IMR-90 (cell line): ENCODE data around the gene KIF13A. TPM values are rescaled to one million over a fixed set of nuclear protein-coding genes. Genes with fewer than 3 reads are reported as not detected.

Experiments used
- ATAC-seq: fragments of 200-7000 bp; cut with Tn5 transposase; 2 replicates; pipeline ENCODE4 v1.9.1; 2020; ENCODE audit warnings: low read depth, mild to moderate bottlenecking, moderate library complexity
- BruUV-seq: library from RNA; stranded (reverse); fragments of 400-500 nt; replicated peaks from 2 replicates; lab custom pipeline; 2021; lab: Mats Ljungman, UMichigan
- CTCF ChIA-PET: fragments of 300-600 bp; formaldehyde crosslinking; extraction: SDS; loops from one replicate; lab custom pipeline; 2021; ENCODE audit warnings: antibody characterized with exemption; lab: Yijun Ruan, JAX
- POLR2A ChIA-PET: fragments of 300-600 bp; sonication (Branson Sonifier 250); formaldehyde crosslinking; loops from one replicate; lab custom pipeline; 2022; ENCODE audit warnings: antibody characterized with exemption; ENCODE audit not compliant: unreplicated experiment; lab: Charles Lee
- DNase-seq: peaks from one replicate; pipeline ENCODE4 v3.0.0; 2013
- H2AFZ ChIP-seq: replicated peaks from 2 replicates; pipeline ENCODE3; 2013; ENCODE audit warnings: low read length, mild to moderate bottlenecking; ENCODE audit not compliant: poor library complexity
- H2AK5ac ChIP-seq: 2 replicates; pipeline ENCODE4 v1.6.1; 2013; ENCODE audit warnings: low read depth, low read length, inconsistent platforms
- H2AK9ac ChIP-seq: replicated peaks from 2 replicates; pipeline ENCODE3; 2013; ENCODE audit warnings: mild to moderate bottlenecking, low read depth, low read length, moderate library complexity; ENCODE audit not compliant: poor library complexity
- H2BK120ac ChIP-seq: 2 replicates; pipeline ENCODE4 v1.6.1; 2013; ENCODE audit warnings: low read depth, low read length, inconsistent platforms
- H2BK15ac ChIP-seq: 3 replicates; pipeline ENCODE4 v1.6.1; 2013; ENCODE audit warnings: low read depth, low read length, inconsistent platforms
- H2BK20ac ChIP-seq: 2 replicates; pipeline ENCODE4 v1.6.1; 2013; ENCODE audit warnings: low read depth, mild to moderate bottlenecking, inconsistent platforms, low read length, moderate library complexity
- H2BK5ac ChIP-seq: 2 replicates; pipeline ENCODE4 v1.6.1; 2013; ENCODE audit warnings: mild to moderate bottlenecking, low read depth, low read length, inconsistent platforms; ENCODE audit not compliant: poor library complexity, severe bottlenecking
- H3K14ac ChIP-seq: replicated peaks from 2 replicates; pipeline ENCODE4 v1.6.1; 2013; ENCODE audit warnings: low read depth, low read length, inconsistent platforms
- H3K18ac ChIP-seq: 2 replicates; pipeline ENCODE4 v1.6.1; 2013; ENCODE audit warnings: low read depth, low read length, control low read depth
- H3K23ac ChIP-seq: 2 replicates; pipeline ENCODE4 v1.6.1; 2013; ENCODE audit warnings: low read depth, low read length, inconsistent platforms
- H3K27ac ChIP-seq: 2 replicates; pipeline ENCODE4 v1.5.1; 2013; ENCODE audit warnings: mild to moderate bottlenecking, control low read depth, low read length; ENCODE audit not compliant: insufficient read depth
- H3K27me3 ChIP-seq: 2 replicates; pipeline ENCODE4 v1.6.1; 2013; ENCODE audit warnings: low read length; ENCODE audit not compliant: control insufficient read depth, insufficient read depth
- H3K36me3 ChIP-seq: 2 replicates; pipeline ENCODE4 v1.6.1; 2013; ENCODE audit warnings: low read length, mixed read lengths; ENCODE audit not compliant: control insufficient read depth, insufficient read depth
- H3K4ac ChIP-seq: 2 replicates; pipeline ENCODE4 v1.6.1; 2013; ENCODE audit warnings: low read depth, low read length, inconsistent platforms
- H3K4me1 ChIP-seq: 2 replicates; pipeline ENCODE4 v1.6.1; 2013; ENCODE audit warnings: low read length, mixed read lengths; ENCODE audit not compliant: control insufficient read depth, insufficient read depth
- H3K4me2 ChIP-seq: 2 replicates; pipeline ENCODE4 v1.6.1; 2013; ENCODE audit warnings: low read depth, mild to moderate bottlenecking, control low read depth, low read length, moderate library complexity
- H3K4me3 ChIP-seq: 2 replicates; pipeline ENCODE4 v1.5.1; 2013; ENCODE audit warnings: low read depth, mild to moderate bottlenecking, control low read depth, low read length, moderate library complexity; ENCODE audit not compliant: insufficient read depth
- H3K56ac ChIP-seq: 2 replicates; pipeline ENCODE4 v1.6.1; 2013; ENCODE audit warnings: low read length, inconsistent platforms; ENCODE audit not compliant: insufficient read depth; ENCODE audit errors: extremely low read depth
- H3K79me1 ChIP-seq, 2 experiments: 2 replicates each; pipeline ENCODE4 v1.6.1; 2013; ENCODE audit warnings: low read length in 2 of 2, inconsistent platforms in 1 of 2, low read depth in 1 of 2
- H3K9ac ChIP-seq: 2 replicates; pipeline ENCODE4 v1.6.1; 2013; ENCODE audit warnings: low read depth, low read length, control low read depth
- H3K9me1 ChIP-seq: 2 replicates; pipeline ENCODE4 v1.6.1; 2013; ENCODE audit warnings: low read length, inconsistent platforms; ENCODE audit not compliant: insufficient read depth
- H3K9me3 ChIP-seq: 2 replicates; pipeline ENCODE4 v1.6.1; 2013; ENCODE audit warnings: low read length; ENCODE audit not compliant: control insufficient read depth, insufficient read depth
- H4K20me1 ChIP-seq: 2 replicates; pipeline ENCODE4 v1.6.1; 2013; ENCODE audit warnings: low read length, inconsistent platforms; ENCODE audit not compliant: insufficient read depth
- H4K5ac ChIP-seq: 2 replicates; pipeline ENCODE4 v1.6.1; 2013; ENCODE audit warnings: mild to moderate bottlenecking, low read depth, low read length, control low read depth
- H4K8ac ChIP-seq, 2 experiments: 2 replicates each; pipeline ENCODE4 v1.6.1; 2013; ENCODE audit warnings: low read depth in 2 of 2, low read length in 2 of 2, control low read depth in 1 of 2, inconsistent platforms in 1 of 2
- H4K91ac ChIP-seq: 2 replicates; pipeline ENCODE4 v1.6.1; 2013; ENCODE audit warnings: low read depth, low read length, inconsistent platforms; ENCODE audit not compliant: insufficient read depth
- BHLHE40 ChIP-seq: fragments of 150-350 bp; IDR thresholded peaks from 2 replicates; pipeline ENCODE4 v1.6.1; 2016; ENCODE audit warnings: mild to moderate bottlenecking, low read depth, low read length
- FOS ChIP-seq: fragments of 150-350 bp; IDR thresholded peaks from 2 replicates; pipeline ENCODE4 v1.6.1; 2016; ENCODE audit warnings: low read depth, low read length
- MAZ ChIP-seq: IDR thresholded peaks from 2 replicates; pipeline ENCODE4 v1.6.1; 2012; ENCODE audit warnings: low read depth, mild to moderate bottlenecking, low read length, improper control_type of control experiment, moderate library complexity, borderline replicate concordance
- RAD21 ChIP-seq: IDR thresholded peaks from 2 replicates; pipeline ENCODE4 v1.6.1; 2012; ENCODE audit warnings: low read length, improper control_type of control experiment
- RCOR1 ChIP-seq: IDR thresholded peaks from 2 replicates; pipeline ENCODE4 v1.6.1; 2012; ENCODE audit warnings: mild to moderate bottlenecking, low read length, improper control_type of control experiment; ENCODE audit not compliant: insufficient replicate concordance
- RFX5 ChIP-seq: IDR thresholded peaks from 2 replicates; pipeline ENCODE4 v1.8.0; 2012; ENCODE audit warnings: low read depth, mild to moderate bottlenecking, low read length, moderate library complexity
- SMC3 ChIP-seq: fragments of 150-350 bp; IDR thresholded peaks from 2 replicates; pipeline ENCODE4 v1.6.1; 2016; ENCODE audit warnings: low read depth, mild to moderate bottlenecking, antibody characterized with exemption, low read length, moderate library complexity
- WGBS, 2 experiments: methylation state at CpG; one replicate each; pipeline versions ENCODE4 v1.1.5 to v1.1.7; 2013; ENCODE audit warnings: missing lambda C conversion rate in 2 of 2; ENCODE audit not compliant: insufficient read length in 1 of 2; ENCODE audit errors: extremely low coverage in 2 of 2; 5-methylcytosine and 5-hydroxymethylcytosine counted together
- dilution Hi-C: fragments of 300-500 bp; cut with HindIII; formaldehyde crosslinking; loops from one replicate; pipeline ENCODE4 v1.14.3; 2018; ENCODE audit warnings: low sequenced_read_pairs; ENCODE audit not compliant: unreplicated experiment
- in situ Hi-C: fragments of 300-500 bp; cut with MboI; formaldehyde crosslinking; loops from 3 replicates; pipeline ENCODE4 v1.14.3; 2019; ENCODE audit warnings: low sequenced_read_pairs, inconsistent platforms, mixed read lengths
- intact Hi-C: fragments of 100-400 bp; cut with micrococcal nuclease; formaldehyde crosslinking; loops from 2 replicates; pipeline ENCODE4 v1.10.0; 2022
- polyA plus RNA-seq, 3 experiments: library from polyadenylated mRNA; depleted of rRNA; stranded (reverse); fragments of >200 nt; gene quantifications; 2 replicates each; pipeline ENCODE4 v1.2.3, GENCODE V29; 2012; ENCODE audit warnings: low replicate concordance in 1 of 3
- total RNA-seq: library from RNA; depleted of rRNA; stranded (reverse); fragments of >200 nt; gene quantifications from 2 replicates; pipeline ENCODE4 v1.2.3, GENCODE V29; 2012
- TF ChIP-seq, protein P1 (sequence below): fragments of 150-350 bp; IDR thresholded peaks from 2 replicates; pipeline ENCODE4 v1.6.1; 2016; ENCODE audit warnings: low read depth, mild to moderate bottlenecking, low read length, moderate library complexity, borderline replicate concordance
- TF ChIP-seq, protein P2 (sequence below): conservative IDR thresholded peaks from 2 replicates; pipeline ENCODE4 v1.5.1; 2012; ENCODE audit warnings: mild to moderate bottlenecking, low read depth, low read length, improper control_type of control experiment

The KIF13A gene
- total and polyA plus RNA-seq, 2 of the 4 experiments (the other 2 are of a cell fraction) = 23.3 to 51.8 TPM

DNA sequence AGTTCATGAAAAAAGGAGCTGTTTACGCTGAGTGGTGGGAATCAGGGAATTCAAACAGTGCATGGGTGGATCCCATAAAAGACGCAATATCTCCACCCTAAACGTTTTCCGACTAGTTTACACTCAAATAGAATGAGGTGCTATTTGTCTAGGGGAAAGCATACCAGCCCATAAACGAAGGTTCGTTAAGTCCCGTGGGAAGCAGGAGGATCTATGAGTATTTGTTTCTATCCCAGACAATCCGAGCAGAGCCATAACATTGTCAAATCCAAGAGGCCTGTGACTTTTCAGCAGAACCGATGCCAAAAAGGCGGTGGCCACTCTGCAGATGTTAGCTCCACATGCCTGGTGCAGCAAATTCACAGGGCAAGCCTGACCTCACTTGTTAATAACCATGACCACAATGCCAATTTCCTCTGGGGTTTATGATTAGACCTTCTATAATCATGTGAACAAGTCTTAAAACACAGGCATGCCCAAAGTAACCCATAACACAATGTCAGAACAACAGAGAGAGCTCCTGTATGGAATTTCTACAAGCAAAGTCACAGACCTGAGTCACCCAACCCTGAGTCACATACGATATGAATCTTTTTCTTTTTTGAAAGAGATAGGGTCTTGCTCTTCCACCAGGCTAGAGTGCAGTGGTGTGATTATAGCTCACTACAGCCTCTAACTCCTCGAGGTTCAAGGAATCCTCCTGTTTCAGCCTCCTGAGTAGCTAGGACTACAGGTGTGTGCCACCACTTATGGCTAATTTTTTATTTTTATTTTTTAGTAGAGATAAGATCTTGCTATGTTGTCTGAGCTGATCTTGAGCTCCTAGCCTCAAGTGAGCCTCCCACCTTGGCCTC, 123.3 kb downstream of the KIF13A start:
- Histone ChIP-seq H2AK5ac (peak overlapping the region; percentile 46), H3K27ac (peak overlapping the region; percentile 50), H3K79me1 (peaks cover 28 to 60% of the 10 kb centered on the region in 2 experiments), H2BK5ac (peak overlapping the region; percentile 93), H2BK20ac (peak overlapping the region; percentile 69), H3K27me3 (no peaks in the 10 kb centered on the region), H3K9me1 (peaks cover 17% of the 10 kb centered on the region), H3K4me3 (no peak overlapping the region), H2AK9ac (peak overlapping the region; percentile 22), H3K4me2 (peak overlapping the region; percentile 1; the same call in 1 of the 2 replicates), H4K8ac (peak overlapping the region; percentile 27 to 74; a peak in 2 of 4 replicates), H3K4me1 (peaks cover 19% of the 10 kb centered on the region), H3K56ac (peak overlapping the region; percentile 48; the same call in 1 of the 2 replicates), H4K91ac (peak overlapping the region; percentile 67), H3K14ac (peak overlapping the region; percentile 88), H4K20me1 (peaks cover 16% of the 10 kb centered on the region), H3K9me3 (no peaks in the 10 kb centered on the region), H3K9ac (no peak overlapping the region), H3K4ac (peak overlapping the region; percentile 77), H3K23ac (peak overlapping the region; percentile 50; the same call in 1 of the 2 replicates), H2BK15ac (peak overlapping the region; percentile 51; the same call in 2 of the 3 replicates), H2BK120ac (peak overlapping the region; percentile 84), H4K5ac (no peak overlapping the region), H3K36me3 (no peaks in the 10 kb centered on the region), H2AFZ (no peak overlapping the region), H3K18ac (peak overlapping the region; percentile 66; the same call in 1 of the 2 replicates)
- CTCF ChIA-PET = interaction anchor here (0.7 to 0.9 kb wide), 2 partner anchors 24 to 105 kb away, joined by 3 read pairs; no protein-coding TSS in a partner anchor
- POLR2A ChIA-PET = no interaction called here
- TF ChIP-seq MAZ (no peak), SMC3 (no peak), BHLHE40 (no peak; the same call in 1 of the 2 replicates), FOS (peak; percentile 81), RAD21 (no peak), RCOR1 (no peak), RFX5 (no peak)
- TF ChIP-seq, protein P1, sequence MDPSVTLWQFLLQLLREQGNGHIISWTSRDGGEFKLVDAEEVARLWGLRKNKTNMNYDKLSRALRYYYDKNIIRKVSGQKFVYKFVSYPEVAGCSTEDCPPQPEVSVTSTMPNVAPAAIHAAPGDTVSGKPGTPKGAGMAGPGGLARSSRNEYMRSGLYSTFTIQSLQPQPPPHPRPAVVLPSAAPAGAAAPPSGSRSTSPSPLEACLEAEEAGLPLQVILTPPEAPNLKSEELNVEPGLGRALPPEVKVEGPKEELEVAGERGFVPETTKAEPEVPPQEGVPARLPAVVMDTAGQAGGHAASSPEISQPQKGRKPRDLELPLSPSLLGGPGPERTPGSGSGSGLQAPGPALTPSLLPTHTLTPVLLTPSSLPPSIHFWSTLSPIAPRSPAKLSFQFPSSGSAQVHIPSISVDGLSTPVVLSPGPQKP = no peak
- TF ChIP-seq, protein P2, sequence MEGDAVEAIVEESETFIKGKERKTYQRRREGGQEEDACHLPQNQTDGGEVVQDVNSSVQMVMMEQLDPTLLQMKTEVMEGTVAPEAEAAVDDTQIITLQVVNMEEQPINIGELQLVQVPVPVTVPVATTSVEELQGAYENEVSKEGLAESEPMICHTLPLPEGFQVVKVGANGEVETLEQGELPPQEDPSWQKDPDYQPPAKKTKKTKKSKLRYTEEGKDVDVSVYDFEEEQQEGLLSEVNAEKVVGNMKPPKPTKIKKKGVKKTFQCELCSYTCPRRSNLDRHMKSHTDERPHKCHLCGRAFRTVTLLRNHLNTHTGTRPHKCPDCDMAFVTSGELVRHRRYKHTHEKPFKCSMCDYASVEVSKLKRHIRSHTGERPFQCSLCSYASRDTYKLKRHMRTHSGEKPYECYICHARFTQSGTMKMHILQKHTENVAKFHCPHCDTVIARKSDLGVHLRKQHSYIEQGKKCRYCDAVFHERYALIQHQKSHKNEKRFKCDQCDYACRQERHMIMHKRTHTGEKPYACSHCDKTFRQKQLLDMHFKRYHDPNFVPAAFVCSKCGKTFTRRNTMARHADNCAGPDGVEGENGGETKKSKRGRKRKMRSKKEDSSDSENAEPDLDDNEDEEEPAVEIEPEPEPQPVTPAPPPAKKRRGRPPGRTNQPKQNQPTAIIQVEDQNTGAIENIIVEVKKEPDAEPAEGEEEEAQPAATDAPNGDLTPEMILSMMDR = no peak
- dilution Hi-C loops (no loop called here), in situ Hi-C loops (loop anchor here (10.0 kb wide), 1 partner anchor 121 kb away; the partner anchor contains the start of gene KIF13A), intact Hi-C loops (no loop called here)
- ATAC-seq (peak; percentile 38; the same call in 1 of the 2 replicates), DNase-seq (peak; percentile 82)
- BruUV-seq = no TSS peak
- WGBS, 2 experiments = no CpG with 5 or more reads among the region's 12 CpGs
